GM10248 (cell line): Measurements from ENCODE around the gene RASAL1.

ENCODE experiments used
- CTCF ChIA-PET: fragments of 300-600 bp; sonication (Branson Sonifier 250); formaldehyde crosslinking; extraction: SDS; loops from one replicate; lab custom pipeline; 2021; ENCODE audit warnings: antibody characterized with exemption; lab: Yijun Ruan, JAX
- POLR2A ChIA-PET: fragments of 350-650 bp; sonication (Branson Sonifier 250); formaldehyde crosslinking; extraction: SDS; loops from one replicate; lab custom pipeline; 2020; ENCODE audit warnings: antibody characterized with exemption; lab: Yijun Ruan, JAX
- DNase-seq: peaks from one replicate; pipeline ENCODE4 v3.0.0; 2012; ENCODE audit errors: extremely low spot score
- TF ChIP-seq, protein P1 (sequence below): IDR thresholded peaks from 2 replicates; pipeline ENCODE4 v1.5.1; 2012; ENCODE audit warnings: mild to moderate bottlenecking, low read depth; ENCODE audit errors: extremely low read depth, missing control alignments, control extremely low read depth

The RASAL1 gene, protein sequence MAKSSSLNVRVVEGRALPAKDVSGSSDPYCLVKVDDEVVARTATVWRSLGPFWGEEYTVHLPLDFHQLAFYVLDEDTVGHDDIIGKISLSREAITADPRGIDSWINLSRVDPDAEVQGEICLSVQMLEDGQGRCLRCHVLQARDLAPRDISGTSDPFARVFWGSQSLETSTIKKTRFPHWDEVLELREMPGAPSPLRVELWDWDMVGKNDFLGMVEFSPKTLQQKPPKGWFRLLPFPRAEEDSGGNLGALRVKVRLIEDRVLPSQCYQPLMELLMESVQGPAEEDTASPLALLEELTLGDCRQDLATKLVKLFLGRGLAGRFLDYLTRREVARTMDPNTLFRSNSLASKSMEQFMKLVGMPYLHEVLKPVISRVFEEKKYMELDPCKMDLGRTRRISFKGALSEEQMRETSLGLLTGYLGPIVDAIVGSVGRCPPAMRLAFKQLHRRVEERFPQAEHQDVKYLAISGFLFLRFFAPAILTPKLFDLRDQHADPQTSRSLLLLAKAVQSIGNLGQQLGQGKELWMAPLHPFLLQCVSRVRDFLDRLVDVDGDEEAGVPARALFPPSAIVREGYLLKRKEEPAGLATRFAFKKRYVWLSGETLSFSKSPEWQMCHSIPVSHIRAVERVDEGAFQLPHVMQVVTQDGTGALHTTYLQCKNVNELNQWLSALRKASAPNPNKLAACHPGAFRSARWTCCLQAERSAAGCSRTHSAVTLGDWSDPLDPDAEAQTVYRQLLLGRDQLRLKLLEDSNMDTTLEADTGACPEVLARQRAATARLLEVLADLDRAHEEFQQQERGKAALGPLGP

DNA sequence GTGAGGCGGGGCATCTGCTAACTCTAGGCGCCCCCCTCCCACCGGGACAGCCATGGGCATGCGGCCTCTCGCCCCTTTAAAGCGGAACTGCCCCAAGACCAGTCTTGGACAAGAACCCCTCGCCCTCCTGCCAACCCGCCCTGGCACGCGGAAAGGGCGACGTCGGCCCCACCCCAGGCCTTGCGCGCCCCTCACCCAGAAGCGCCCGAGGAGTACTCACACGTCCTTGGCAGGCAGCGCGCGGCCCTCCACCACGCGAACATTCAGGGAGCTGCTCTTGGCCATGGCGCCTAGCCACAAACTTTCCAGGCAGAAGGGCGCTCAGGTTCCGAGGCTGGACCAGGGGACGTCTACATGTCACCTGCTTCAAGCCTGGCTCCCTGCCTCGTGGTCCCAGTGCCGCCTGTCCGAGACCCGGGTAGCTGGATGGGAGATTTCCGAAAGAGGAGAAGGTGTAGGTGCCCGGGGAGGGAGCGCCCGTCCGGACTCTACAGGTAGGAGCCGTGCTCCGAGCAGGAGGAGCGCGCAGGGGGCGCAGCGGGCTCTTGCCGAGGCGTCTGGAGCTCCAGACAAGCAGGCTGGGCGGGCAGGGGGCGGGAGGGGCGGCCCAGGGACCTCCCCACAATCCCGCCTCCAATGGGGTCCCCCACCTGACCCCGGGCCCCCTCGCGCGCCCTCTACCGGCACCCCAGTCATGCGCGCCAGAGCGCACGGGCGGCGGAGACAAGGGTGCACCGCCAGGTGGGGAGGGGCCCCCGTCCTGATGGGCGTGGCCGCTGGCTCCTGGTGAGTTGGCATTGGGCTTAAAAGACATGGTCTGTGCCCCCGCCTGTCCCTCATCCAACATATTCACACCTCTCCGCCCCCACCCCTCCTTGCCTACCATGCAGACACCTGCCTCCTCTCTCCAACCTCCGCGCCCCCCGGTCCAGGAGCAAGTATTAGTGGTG lies at the start of gene RASAL1:
TSS of gene RASAL1 (minus strand) at position 584 of the 950 bp plus-strand sequence. CDS start at position 285, 299 bp downstream.
- TF ChIP-seq, protein P1, sequence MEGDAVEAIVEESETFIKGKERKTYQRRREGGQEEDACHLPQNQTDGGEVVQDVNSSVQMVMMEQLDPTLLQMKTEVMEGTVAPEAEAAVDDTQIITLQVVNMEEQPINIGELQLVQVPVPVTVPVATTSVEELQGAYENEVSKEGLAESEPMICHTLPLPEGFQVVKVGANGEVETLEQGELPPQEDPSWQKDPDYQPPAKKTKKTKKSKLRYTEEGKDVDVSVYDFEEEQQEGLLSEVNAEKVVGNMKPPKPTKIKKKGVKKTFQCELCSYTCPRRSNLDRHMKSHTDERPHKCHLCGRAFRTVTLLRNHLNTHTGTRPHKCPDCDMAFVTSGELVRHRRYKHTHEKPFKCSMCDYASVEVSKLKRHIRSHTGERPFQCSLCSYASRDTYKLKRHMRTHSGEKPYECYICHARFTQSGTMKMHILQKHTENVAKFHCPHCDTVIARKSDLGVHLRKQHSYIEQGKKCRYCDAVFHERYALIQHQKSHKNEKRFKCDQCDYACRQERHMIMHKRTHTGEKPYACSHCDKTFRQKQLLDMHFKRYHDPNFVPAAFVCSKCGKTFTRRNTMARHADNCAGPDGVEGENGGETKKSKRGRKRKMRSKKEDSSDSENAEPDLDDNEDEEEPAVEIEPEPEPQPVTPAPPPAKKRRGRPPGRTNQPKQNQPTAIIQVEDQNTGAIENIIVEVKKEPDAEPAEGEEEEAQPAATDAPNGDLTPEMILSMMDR, result peak; percentile 59
- ChIA-PET POLR2A (no interaction called here), CTCF (interaction anchor here (1.0 to 6.0 kb wide), 6 partner anchors 10 to 39 kb away, joined by 3 to 41 read pairs (median 6); partner anchors contain the start of gene CFAP73)
- peak; percentile 81 for DNase-seq

GRCh38 chr12:113184900-113185179 lies 49.3 kb upstream of the RASAL1 start:
- ChIA-PET POLR2A (interaction anchor here (0.7 to 2.4 kb wide), 3 partner anchors 37 to 841 kb away, joined by 3 to 7 read pairs (median 4); partner anchors contain the start of gene TPCN1), CTCF (interaction anchor here (1.2 to 3.5 kb wide), 4 partner anchors 10 to 224 kb away, joined by 3 to 15 read pairs (median 7); no protein-coding TSS in a partner anchor)
- peak; percentile 93 for DNase-seq
- TF ChIP-seq, protein P1, result no peak

DNA sequence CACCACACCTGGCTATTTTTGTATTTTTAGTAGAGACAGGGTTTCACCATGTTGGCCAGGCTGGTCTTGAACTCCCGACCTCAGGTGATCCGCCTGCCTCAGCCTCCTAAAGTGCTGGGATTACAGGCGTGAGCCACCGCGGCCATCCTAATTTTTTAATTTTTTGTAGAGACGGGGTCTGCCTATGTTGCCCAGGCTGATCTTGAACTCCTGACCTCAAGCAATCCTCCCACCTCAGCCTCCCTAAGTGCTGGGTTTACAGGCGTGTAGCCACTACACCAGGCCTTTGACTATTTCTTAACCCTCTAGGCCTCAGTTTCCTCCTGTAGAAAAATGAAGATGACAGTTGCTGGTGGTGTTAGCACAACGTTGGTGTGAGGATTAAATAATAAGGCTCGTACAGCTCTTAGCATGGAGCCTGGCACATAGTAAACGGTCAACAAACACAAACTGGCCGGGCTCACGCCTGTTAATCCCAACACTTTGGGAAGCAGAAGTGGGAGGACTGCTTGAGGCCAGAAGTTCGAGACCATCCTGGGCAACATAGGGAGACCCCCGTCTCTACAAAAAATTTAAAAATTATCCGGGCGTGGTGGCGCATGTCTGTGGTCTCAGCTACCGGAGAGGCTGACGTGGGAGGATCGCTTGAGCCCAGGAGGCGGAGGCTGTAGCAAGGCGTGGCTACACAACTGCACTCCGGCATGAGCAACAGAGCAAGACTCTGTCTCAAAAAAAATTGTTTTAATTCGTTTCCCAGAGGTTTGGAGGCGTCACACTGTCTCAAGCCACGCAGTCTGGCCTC lies 48.7 kb upstream of the RASAL1 start:
- POLR2A ChIA-PET, result interaction anchor here (0.6 to 2.4 kb wide), 3 partner anchors 17 to 46 kb away, joined by 3 to 7 read pairs (median 4); partner anchors contain the start of gene TPCN1
- TF ChIP-seq, protein P1, result no peak
- DNase-seq, result no peak
- CTCF ChIA-PET, result interaction anchor here (1.9 to 3.5 kb wide), 2 partner anchors 10 to 11 kb away, joined by 11 to 15 read pairs; no protein-coding TSS in a partner anchor

- POLR2A ChIA-PET, result no interaction called here
- TF ChIP-seq, protein P1, result no peak
- CTCF ChIA-PET, result interaction anchor here (1.1 to 3.5 kb wide), 3 partner anchors 9 to 134 kb away, joined by 3 to 15 read pairs (median 11); no protein-coding TSS in a partner anchor
Observed at GRCh38 chr12:113183030-113183589, 47.5 kb upstream of the RASAL1 start.

DNA sequence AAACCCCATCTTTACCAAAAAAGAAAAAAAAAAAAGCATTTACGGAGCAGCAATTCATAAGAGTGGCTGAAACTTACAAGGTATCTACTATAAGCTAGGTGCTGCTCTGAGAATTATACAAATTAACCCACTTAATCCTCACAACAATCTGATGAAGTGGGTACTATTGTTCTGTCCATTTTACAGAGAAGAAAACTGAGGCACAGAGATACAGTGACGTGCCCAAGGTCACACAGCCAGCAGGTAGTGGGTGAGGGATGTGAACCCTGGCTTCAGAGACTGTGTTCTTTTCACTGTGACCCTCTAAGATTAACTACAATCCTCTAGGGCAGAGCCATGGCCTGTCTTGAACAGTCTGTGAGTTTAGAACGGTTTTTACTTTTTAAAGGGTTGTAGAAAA lies 46.4 kb upstream of the RASAL1 start:
- TF ChIP-seq, protein P1, result no peak
- DNase-seq, result no peak
- ChIA-PET CTCF (interaction anchor here (0.7 to 1.1 kb wide), 3 partner anchors 9 to 133 kb away, joined by 3 read pairs; no protein-coding TSS in a partner anchor), POLR2A (no interaction called here)

More at GRCh38 chr12:113183030-113183589, 47.5 kb upstream of the RASAL1 start:
- no peak for DNase-seq
